ENCODE results near the gene MBNL2. TPM values are rescaled to one million over a fixed set of nuclear protein-coding genes. Genes with fewer than 3 reads are reported as not detected.

The MBNL2 gene
- total and polyA plus RNA-seq, 10 of the 15 experiments (the other 5 are each of a cell fraction or from before 2014, with no cell fraction given) = 1.6 to 9.7 (median 6.7) TPM

DNA sequence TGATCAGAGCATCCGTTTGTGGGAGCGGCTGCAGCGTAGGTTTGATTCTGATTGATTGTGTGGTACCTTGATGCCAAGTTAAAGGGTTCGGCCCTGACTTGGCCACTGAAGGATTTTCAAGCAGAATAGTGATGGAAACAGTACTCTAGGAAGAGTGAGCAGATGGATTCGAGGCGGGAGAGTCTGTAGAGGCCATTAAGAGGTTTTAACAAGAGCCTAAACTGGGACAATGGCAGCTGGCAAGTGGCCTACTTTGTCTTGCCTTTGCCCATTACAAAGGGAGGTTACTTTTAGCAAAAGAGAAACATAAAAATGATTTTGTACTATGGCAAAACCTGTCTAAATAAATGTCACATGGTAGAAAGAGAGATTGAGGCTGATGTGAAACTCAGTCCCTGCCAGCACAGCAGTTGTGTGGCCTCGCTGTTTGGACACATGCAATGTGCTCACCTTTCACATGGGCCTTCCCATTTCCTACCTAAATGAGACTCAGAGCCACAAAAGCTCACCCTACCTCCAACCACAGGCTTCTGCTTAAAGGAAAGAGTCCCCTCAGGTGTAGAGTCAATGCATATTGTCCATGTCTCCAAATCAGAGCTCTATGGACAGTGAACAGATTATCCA lies 149.5 kb downstream of the MBNL2 start (continued):
- TF ChIP-seq FOS (IDR thresholded peaks at IDR 0.05; ENCODE audit: borderline replicate concordance, extremely low read depth, insufficient read length) (no peak), ASH2L (IDR thresholded peaks at IDR 0.05; ENCODE audit: borderline replicate concordance, low read depth) (no peak), ATF7 (IDR thresholded peaks at IDR 0.05; ENCODE audit: low read depth) (no peak), NR2F1 (conservative IDR thresholded peaks at IDR 0.05) (no peak), BMI1 (IDR thresholded peaks at IDR 0.05; ENCODE audit: borderline replicate concordance) (no peak), RFX5 (IDR thresholded peaks at IDR 0.05; ENCODE audit: low read depth, low read length) (no peak), IRF5 (IDR thresholded peaks at IDR 0.05; ENCODE audit: borderline replicate concordance) (no peak)

DNA sequence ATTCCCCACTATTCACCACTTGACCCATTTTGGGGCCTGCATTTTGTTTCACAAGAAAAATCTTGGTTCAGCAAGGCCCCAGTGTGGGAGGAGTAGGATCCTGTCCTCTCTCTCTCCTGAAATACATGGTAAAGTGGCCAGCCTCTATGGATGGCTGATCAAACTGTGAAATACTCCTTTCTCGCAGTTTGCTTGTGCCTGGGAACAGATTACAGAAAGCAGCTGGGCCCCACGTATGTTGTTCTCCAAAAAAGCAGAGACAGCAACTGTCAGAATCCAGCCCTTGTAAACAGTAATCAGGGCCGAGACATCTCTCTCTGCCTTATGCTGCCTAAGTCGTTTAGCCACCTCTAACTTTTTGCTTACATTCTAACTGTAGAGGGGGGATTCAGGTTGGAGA lies 150.8 kb downstream of the MBNL2 start:
- H3K27ac ChIP-seq (ENCODE audit: control insufficient read depth, insufficient read depth) = no peak overlapping the region
- RAD21 ChIA-PET (ENCODE audit: unreplicated experiment) = no interaction called here
- intact Hi-C loops (cut with micrococcal nuclease; ENCODE audit: unreplicated experiment) (no loop called here), in situ Hi-C loops (cut with MboI) (no loop called here)
- no peaks in the 10 kb centered on the region for H4K20me1 ChIP-seq (ENCODE audit: control insufficient read depth, insufficient read depth)
- H3K27me3 ChIP-seq (replicated peaks in 1 of 2; ENCODE audit: control insufficient read depth in 2 of 2, insufficient read depth in 2 of 2, low read length in 1 of 2) = no peaks in the 10 kb centered on the region
- H3K4me3 ChIP-seq = no peak overlapping the region
- no peak for ATAC-seq
- CTCF ChIA-PET = no interaction called here
- FAIRE-seq = no peak
- WGBS (ENCODE audit: insufficient coverage, insufficient replicate concordance, low lambda C conversion rate, missing lambda C conversion rate) = 85% methylated on average over 4 of the region's 4 CpGs
- no peak for DNase-seq (ENCODE audit: low read depth, low spot score)
- no peaks in the 10 kb centered on the region for H3K79me2 ChIP-seq (ENCODE audit: control insufficient read depth, insufficient read depth, low read length)
- TF ChIP-seq POLR2AphosphoS5 (IDR thresholded peaks at IDR 0.05; ENCODE audit: low read length) (no peak), JUND (IDR thresholded peaks at IDR 0.05; ENCODE audit: low read depth, low read length) (no peak), CBX3 (IDR thresholded peaks at IDR 0.05; ENCODE audit: borderline replicate concordance, low read depth) (no peak), NR2C2 (IDR thresholded peaks at IDR 0.05; ENCODE audit: borderline replicate concordance, control insufficient read depth, insufficient read length, low read depth) (no peak), NFYB (IDR thresholded peaks at IDR 0.05; ENCODE audit: insufficient read depth, low read depth, low read length) (no peak), KLF5 (IDR thresholded peaks at IDR 0.05; ENCODE audit: partially characterized antibody) (no peak), HDGF (IDR thresholded peaks at IDR 0.05) (no peak)
- H3K4me2 ChIP-seq (ENCODE audit: control insufficient read depth, insufficient read depth) = no peak overlapping the region
- BruUV-seq (replicated peaks) = no TSS peak
- SMC1A ChIA-PET (ENCODE audit: uncharacterized antibody, unreplicated experiment) = no interaction called here
- no peaks in the 10 kb centered on the region for H3K9me3 ChIP-seq (replicated peaks; ENCODE audit: control insufficient read depth, insufficient read depth, low read length)
- POLR2A ChIA-PET = no interaction called here
- no peak overlapping the region for H3K9ac ChIP-seq (ENCODE audit: control insufficient read depth, insufficient read depth, low read length)
- H3K4me1 ChIP-seq (ENCODE audit: control insufficient read depth, insufficient read depth, low read length) = peaks cover 3% of the 10 kb centered on the region; the same call in 1 of the 2 replicates
- H2AFZ ChIP-seq (ENCODE audit: control insufficient read depth, low read depth, low read length) = no peak overlapping the region
- no peaks in the 10 kb centered on the region; a peak in 1 of 4 replicates for H3K36me3 ChIP-seq (ENCODE audit: control insufficient read depth in 2 of 2, insufficient read depth in 2 of 2, low read length in 1 of 2)

Data from GM12878 (cell line).